Measurements from ENCODE around the gene MVK. TPM values are rescaled to one million over a fixed set of nuclear protein-coding genes. Genes with fewer than 3 reads are reported as not detected.

The MVK gene
- polyA plus RNA-seq, 3 donors = 1.1 to 3.8 (median 1.6) TPM

DNA sequence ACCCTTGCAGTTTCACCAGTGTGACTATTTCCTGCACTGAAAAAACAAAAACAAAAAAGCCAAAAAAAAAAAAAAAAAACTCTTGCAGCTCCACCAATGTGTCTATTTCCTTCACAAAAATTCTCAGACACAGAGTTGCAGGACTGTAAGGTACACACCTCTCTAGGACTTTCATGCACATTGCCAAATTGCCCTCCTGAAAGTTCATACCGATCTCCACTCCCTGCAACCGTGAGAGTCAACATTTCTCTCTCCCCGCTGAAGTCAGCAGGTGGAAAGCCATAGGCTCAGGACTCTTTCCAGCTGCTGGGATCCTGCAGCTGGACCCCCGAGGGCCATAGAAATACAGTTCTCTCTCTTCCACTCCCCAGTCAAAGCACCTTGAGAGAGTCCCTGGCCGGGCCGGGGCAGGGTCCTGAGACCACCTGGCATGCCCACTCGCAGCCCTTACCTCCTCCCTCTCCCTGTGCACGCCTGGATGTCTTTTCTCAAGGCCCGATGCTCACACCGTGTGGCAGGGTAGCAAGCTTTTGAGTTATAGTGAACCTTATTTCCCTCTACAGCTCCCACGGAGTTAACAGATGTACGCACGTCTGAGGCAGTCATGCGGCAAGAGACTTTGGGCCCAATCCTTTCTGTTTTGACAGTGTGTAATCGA, 23.9 kb upstream of the MVK start:
- H3K4me1 Mint-ChIP-seq = peaks cover 6% of the 10 kb centered on the region
- Histone ChIP-seq H2AFZ (ENCODE audit: insufficient read depth, low read depth, low read length, poor library complexity, severe bottlenecking) (no peak overlapping the region), H3K4me3 (replicated peaks in 1 of 3; ENCODE audit: low read depth in 2 of 3, low read length in 3 of 3) (no peak overlapping the region), H4K20me1 (ENCODE audit: insufficient read depth, low read length) (no peaks in the 10 kb centered on the region), H3K4me1 (ENCODE audit: control insufficient read depth in 1 of 2, insufficient read depth in 2 of 2, low read length in 2 of 2) (no peaks in the 10 kb centered on the region), H3K27ac (ENCODE audit: low read depth in 1 of 2, low read length in 2 of 2) (no peak overlapping the region), H3K4me2 (replicated peaks; ENCODE audit: extremely low read depth, low read length, poor library complexity, severe bottlenecking) (no peak overlapping the region), H3K79me2 (ENCODE audit: insufficient read depth, low read length) (no peaks in the 10 kb centered on the region), H3K36me3 (replicated peaks in 1 of 2; ENCODE audit: control insufficient read depth in 1 of 2, insufficient read depth in 2 of 2, low read length in 2 of 2) (no peaks in the 10 kb centered on the region), H3K9ac (ENCODE audit: insufficient read depth, low read length, poor library complexity, severe bottlenecking) (no peak overlapping the region), H3K9me3 (replicated peaks in 1 of 2; ENCODE audit: control insufficient read depth in 1 of 2, insufficient read depth in 1 of 2, low read length in 2 of 2) (no peaks in the 10 kb centered on the region), H3K27me3 (ENCODE audit: control insufficient read depth in 2 of 2, insufficient read depth in 2 of 2, low read length in 2 of 2) (peaks cover 0 to 6% of the 10 kb centered on the region in 2 donors)
- TF ChIP-seq, protein P1, sequence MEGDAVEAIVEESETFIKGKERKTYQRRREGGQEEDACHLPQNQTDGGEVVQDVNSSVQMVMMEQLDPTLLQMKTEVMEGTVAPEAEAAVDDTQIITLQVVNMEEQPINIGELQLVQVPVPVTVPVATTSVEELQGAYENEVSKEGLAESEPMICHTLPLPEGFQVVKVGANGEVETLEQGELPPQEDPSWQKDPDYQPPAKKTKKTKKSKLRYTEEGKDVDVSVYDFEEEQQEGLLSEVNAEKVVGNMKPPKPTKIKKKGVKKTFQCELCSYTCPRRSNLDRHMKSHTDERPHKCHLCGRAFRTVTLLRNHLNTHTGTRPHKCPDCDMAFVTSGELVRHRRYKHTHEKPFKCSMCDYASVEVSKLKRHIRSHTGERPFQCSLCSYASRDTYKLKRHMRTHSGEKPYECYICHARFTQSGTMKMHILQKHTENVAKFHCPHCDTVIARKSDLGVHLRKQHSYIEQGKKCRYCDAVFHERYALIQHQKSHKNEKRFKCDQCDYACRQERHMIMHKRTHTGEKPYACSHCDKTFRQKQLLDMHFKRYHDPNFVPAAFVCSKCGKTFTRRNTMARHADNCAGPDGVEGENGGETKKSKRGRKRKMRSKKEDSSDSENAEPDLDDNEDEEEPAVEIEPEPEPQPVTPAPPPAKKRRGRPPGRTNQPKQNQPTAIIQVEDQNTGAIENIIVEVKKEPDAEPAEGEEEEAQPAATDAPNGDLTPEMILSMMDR (IDR thresholded peaks at IDR 0.05) = no peak
- intact Hi-C loops (cut with micrococcal nuclease) = no loop called here
- 69% methylated on average over 7 of the region's 15 CpGs for WGBS (ENCODE audit: insufficient coverage)
- H3K9me3 Mint-ChIP-seq = no peaks in the 10 kb centered on the region
- H3K4me3 Mint-ChIP-seq = no peak overlapping the region
- H3K27me3 Mint-ChIP-seq (ENCODE audit: low read depth in 3 of 3) = peaks cover 10 to 24% (median 17%) of the 10 kb centered on the region in 3 donors
- no peaks in the 10 kb centered on the region for H3K36me3 Mint-ChIP-seq
- no peak for DNase-seq
- peak overlapping the region in 1 of 7 donors; percentile 70 for H3K27ac Mint-ChIP-seq

DNA sequence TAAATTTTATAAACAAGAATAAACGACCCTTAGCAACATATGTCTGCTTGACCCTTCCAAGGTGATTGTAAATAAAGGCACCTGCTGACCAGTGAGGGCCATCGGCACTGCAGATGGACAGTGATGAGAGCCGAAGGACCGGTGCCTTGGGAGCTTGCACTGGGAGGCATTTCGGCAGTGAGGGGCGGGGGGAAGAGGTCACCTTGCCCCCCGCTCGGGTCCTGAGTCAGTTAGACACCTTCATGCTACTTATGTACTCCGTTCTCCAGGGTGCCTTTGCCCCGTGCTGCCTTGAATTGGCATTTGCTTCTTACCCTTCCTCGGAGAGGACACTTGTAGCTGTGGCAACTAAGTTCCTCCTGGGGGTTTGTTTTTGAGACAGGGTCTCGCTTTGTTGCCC, 23.3 kb upstream of the MVK start:
- no peak overlapping the region for H3K4me3 ChIP-seq (replicated peaks in 1 of 3; ENCODE audit: low read depth in 2 of 3, low read length in 3 of 3)
- no peak overlapping the region for H3K4me3 Mint-ChIP-seq

More for the DNA sequence above, 23.3 kb upstream of the MVK start:
- no peak for DNase-seq
- H3K27me3 ChIP-seq (ENCODE audit: control insufficient read depth in 2 of 2, insufficient read depth in 2 of 2, low read length in 2 of 2) = peaks cover 0 to 6% of the 10 kb centered on the region in 2 donors
- H3K9me3 Mint-ChIP-seq = no peaks in the 10 kb centered on the region
- H3K4me1 ChIP-seq (ENCODE audit: control insufficient read depth in 1 of 2, insufficient read depth in 2 of 2, low read length in 2 of 2) = no peaks in the 10 kb centered on the region
- no peak overlapping the region for H3K27ac ChIP-seq (ENCODE audit: low read depth in 1 of 2, low read length in 2 of 2)
- H3K9ac ChIP-seq (ENCODE audit: insufficient read depth, low read length, poor library complexity, severe bottlenecking) = no peak overlapping the region
- H3K27ac Mint-ChIP-seq = no peak overlapping the region
- WGBS (ENCODE audit: insufficient coverage) = 93% methylated on average over 9 of the region's 12 CpGs
- H3K4me2 ChIP-seq (replicated peaks; ENCODE audit: extremely low read depth, low read length, poor library complexity, severe bottlenecking) = no peak overlapping the region
- peaks cover 1% of the 10 kb centered on the region for H3K4me1 Mint-ChIP-seq
- TF ChIP-seq, protein P1 (IDR thresholded peaks at IDR 0.05) = no peak
- H3K36me3 Mint-ChIP-seq = no peaks in the 10 kb centered on the region
- no peaks in the 10 kb centered on the region for H4K20me1 ChIP-seq (ENCODE audit: insufficient read depth, low read length)
- peaks cover 15 to 24% (median 17%) of the 10 kb centered on the region in 3 donors for H3K27me3 Mint-ChIP-seq (ENCODE audit: low read depth in 3 of 3)
- intact Hi-C loops (cut with micrococcal nuclease) = no loop called here
- H3K79me2 ChIP-seq (ENCODE audit: insufficient read depth, low read length) = no peaks in the 10 kb centered on the region
- no peaks in the 10 kb centered on the region for H3K9me3 ChIP-seq (replicated peaks in 1 of 2; ENCODE audit: control insufficient read depth in 1 of 2, insufficient read depth in 1 of 2, low read length in 2 of 2)
- no peak overlapping the region for H2AFZ ChIP-seq (ENCODE audit: insufficient read depth, low read depth, low read length, poor library complexity, severe bottlenecking)
- H3K36me3 ChIP-seq (replicated peaks in 1 of 2; ENCODE audit: control insufficient read depth in 1 of 2, insufficient read depth in 2 of 2, low read length in 2 of 2) = no peaks in the 10 kb centered on the region

Measured in CD14-positive monocyte (primary cell).